Activated CD4-positive, alpha-beta T cell treated with anti-CD3 and anti-CD28 coated beads, Interleukin-2, amount 50 U/mL, for 24 hours (primary cell): ENCODE data around the gene ABHD12.

Source experiments
- DNase-seq, 2 donors: peaks; one replicate each; pipeline ENCODE4 v3.0.0-alpha.2; 2020; ENCODE audit warnings: low read depth in 1 of 2, low spot score in 1 of 2

The ABHD12 gene

DNA sequence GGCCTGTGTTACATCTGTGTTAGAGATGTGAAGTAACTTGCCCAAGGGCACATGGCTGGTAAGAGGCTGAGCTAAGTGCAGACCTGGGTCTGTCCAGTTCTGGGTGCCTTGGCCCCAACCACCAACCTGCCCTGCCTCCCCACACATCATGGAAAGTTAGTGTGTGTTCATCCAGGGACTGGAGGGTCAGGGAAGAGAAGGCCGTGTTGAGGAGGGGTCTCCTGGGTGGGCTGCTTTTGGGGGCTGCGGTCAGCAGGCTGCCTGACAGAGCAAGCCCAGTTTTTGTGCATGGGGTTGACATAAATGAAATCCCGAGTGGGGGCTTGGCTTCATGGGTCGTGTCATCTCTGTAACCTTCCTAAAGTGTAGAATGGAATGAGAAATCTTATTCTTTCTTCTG, 131.8 kb downstream of the ABHD12 start:
- no peak for DNase-seq

DNA sequence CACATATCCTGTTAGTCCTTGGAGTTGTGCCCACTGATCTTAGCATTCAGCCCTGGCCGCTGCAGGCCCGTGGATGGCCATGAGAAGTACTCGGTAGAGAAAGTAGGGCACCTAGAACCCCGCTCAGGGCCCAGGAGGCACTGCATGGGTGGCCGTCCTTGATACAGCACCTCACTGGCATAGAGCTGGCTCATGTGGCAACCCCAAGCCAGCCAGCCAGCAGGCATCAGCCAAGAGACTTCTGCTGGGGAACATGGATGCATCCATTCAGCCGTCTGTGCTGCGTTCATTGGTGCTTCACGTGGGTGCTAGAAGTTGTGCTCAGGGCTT, 132.2 kb downstream of the ABHD12 start:
- no peak for DNase-seq

DNA sequence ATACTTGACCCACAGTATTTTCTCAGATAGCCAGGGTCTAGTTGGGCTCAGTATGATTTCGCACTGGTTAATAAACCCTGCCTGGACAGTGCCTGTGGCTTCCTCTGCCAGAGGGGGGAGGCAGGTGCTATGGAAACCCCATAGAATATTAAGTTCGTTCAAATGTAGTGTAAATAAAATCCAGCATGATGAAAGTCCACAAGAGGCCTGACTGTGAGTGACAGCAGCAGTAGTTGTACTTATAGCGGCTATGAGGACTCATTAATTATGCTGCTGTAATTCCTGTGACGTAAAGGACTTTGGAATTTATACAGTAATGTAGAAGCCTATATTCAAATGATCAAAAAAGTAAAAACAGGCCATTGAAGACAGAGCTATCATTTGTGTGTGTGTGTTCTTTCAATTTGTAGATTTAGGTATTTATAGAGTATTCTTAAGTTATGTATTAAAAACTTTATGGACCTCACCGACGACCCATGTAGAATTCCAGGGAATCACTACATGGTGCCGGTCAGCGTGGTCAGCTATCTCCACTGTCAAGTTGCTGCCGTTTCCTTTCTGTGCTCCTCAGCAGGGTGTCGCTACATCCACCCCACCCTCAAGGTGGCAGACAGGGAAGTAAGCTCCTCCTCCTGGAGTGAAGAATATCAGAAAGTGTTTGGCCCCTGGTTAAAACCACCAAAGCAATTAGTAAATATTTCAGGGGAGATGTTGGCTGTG, 132.7 kb downstream of the ABHD12 start:
- no peak for DNase-seq

DNA sequence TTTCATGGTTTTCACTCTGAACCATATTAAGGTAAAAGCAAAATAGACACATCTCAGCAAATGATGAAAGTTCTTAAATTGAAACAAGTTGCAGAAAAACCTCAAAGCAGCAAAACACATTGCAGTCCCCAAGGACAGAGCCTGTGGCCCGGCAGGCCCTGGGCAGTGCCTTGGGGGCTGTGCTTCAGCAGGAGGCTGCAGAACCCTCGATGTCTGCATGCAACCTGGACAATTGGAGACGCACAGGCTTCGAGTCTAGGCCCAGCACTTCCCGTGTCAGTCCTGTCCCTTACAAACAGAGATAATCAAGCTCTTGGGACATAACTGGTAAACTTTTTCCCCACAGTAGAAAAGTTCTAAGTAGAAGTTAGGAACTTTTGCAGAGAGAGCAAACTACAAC, 133.5 kb downstream of the ABHD12 start:
- no peak for DNase-seq

DNA sequence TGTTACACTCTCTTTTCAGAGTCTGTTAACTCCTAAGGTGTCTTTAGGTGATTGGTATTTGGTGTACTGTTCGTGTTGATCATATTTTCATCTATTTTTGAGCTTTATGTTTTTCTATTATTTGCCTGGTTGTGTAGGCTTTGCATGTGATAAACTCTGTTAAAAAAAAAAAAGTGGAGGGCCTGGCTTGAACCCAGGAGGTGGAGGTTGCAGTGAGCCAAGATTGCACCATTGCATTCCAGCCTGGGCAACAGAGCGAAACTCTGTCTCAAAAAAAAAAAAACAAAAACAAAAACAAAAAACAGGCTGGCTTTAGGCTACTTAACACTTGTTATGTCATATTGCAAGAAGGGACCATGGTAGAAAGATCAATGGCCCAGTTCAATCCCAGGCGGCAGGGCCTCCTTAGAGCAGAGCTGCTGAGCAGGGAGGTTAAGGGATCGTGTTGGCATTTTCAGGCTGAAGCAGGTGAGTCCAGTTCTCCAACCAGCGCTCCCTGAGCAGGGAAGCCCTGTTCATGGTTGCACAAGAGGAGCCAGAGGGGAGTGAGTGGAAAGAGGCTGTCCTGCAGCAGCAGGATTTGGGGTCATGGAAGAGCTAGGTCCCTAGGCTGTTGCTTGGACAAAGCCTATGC, 134.3 kb downstream of the ABHD12 start:
- DNase-seq = no peak

DNA sequence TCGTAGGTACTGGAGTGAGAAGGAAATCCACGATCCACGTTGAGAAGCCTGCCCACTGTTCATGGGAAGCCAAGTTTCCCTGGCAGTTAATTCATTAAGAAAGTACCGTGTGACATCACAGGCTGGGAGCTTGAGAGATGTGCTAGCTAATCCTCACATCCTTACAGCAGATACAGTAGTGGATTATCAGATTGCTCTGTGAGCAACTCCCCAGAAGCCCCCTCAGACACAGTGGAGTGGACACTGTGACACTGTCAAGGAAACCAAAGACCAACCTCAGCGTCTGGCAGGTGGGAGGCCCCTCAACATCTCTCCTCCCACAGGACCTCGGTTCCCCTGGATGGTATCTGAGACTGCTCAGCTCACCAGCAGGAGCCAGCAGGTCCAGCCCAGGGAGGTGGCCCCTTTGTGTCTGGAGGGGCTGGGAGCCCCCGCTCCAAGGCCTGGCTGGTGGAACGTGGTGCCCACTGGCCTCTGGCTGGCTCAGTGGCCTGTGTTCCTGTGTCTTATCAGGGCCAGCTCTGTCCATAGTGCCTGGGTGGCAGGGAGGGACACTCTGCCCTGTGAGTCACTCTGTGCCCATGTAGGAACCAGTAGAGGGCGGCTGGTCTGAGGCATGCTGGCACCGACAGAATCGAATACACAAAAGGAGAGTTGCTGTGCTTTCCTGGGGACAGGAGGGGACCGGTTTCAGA, 135.5 kb downstream of the ABHD12 start:
- no peak for DNase-seq

DNA sequence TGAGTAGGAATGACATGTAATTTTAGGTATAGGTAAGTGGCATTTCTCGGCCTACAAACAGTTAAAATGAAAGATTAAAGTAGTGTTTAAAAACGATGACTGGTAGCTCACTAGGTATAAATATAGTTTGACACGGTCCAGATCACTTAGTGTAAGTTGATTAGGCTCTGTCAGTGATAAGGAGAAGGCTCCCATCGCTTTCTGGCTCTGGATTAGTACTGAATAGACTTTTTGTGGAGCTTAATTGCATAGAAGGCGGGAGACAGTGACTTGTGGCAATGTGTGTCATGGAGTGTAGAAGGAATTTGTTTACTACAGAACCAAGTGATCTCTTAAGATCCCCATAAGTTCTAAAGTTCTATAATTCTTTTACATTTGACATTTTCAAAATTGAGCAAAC, 136.1 kb downstream of the ABHD12 start:
- DNase-seq = no peak

DNA sequence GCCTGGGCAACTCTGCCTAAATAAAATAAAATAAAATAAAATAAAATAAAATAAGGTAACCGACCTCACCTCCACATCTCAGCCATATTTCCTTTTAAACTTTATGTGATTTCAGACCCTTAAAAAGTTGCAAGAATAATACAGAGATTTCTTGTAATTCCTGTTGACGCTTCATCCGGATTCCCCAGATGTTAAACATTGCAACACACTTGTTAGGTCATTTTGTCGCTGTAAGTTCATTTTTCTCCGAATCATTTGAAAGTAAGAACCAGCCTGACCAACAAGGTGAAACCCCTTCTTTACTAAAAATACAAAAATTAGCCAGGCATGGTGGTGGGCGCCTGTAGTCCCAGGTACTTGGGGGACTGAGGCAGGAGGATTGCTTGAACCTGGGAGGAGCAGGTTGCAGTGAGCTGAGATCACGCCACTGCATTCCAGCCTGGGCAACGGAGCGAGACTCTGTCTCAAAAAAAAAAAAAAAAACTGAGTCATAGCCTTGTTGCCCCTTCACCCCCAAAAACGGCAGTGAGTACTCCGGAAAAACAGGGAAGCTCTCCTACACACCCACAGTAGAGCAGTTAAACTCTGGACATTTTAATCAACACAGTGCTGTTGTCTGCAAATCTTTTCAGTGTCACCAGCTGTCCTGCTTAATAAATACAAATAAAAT, 136.9 kb downstream of the ABHD12 start:
- DNase-seq = no peak

DNA sequence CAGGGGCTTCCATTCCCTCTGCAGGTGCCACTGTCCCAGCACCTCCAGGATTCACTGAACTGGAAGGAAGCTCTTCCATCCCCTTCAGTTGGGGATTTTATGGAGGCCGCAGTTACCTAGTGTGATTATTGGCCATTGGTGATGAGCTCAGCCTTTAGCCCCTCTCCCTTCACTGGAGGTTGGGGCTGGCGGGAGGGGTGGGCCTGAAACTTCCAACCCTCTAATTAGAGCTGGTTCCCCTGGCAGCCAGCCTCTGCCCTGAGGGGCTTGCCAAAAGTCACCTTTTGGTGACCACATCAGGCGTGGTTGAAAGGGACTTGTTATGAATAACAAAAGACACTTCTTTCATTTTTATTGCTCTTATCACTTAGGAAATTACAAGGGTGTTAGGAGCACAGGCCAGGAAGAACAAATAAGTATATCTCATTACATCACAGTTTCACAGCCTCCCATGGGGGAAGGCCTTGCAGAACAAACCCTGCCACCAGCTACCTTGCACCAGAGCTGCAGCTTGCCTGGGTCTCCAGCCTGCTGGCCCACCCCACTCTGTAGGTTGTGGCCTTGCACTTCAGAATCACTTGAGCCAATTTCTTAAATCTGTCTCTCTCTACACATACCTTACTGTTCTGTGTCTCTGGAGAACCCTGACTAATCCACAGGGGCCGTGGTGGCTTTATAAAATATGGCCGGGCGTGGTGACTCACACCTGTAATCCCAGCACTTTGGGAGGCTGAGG, 137.8 kb downstream of the ABHD12 start:
- no peak for DNase-seq

DNA sequence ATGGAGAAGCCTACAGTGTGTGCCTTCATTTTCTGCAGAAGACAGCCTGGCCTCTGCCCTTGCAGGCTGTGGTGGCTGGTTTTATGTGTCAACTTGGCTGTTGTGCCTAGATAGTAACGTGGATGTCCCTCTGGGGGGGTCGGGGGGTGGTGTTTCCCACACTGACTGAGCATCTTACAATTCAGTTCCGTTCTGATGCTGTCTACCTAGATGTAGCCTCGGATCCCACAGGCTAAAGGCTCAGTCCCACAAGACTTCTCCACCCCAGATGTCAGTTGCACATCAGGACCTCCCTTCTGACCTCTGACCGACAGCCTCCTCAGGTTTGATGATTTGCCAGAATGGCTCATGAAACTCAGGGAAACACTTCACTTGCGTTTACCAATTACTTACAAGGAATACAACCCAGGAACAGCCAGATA, 138.4 kb downstream of the ABHD12 start:
- DNase-seq = no peak

DNA sequence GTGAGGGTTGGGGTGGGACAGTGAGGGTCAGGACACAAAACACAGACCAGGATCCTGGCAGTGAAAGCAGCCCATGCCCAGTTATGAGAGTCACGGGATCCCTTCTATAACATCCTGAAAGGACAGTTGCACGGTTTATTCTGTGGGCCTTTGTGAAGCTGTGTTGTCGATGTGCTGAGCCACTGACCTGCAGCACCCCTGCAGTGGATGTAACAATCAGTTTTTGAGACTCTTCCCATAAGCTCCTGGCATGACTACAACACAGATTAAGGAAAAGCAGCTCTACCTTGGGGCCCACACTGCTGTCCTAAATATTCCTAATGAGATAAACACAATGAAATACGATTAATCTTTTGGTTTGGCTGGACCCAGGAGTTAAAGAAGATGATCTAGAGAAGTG, 139.1 kb downstream of the ABHD12 start:
- DNase-seq = no peak

DNA sequence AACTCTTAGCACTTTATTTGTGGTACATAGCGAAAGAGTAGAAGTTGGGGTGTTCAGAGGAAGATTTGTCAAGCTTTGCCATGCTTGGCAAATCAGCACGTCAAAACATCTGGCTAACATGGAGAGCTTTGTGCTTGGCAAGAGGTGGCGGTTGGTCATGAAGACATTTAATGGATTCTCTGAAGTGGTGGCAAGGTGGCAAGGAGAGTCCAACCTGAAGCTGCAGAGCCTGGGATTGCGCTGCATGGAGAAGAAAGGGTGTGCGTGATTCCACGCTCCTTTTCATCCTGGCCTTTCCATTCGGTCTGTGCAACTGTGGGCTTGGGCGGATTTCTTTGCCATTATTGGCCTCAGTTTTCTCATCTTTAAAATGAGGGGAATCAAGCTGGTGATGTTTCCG, 139.6 kb downstream of the ABHD12 start:
- DNase-seq = no peak

DNA sequence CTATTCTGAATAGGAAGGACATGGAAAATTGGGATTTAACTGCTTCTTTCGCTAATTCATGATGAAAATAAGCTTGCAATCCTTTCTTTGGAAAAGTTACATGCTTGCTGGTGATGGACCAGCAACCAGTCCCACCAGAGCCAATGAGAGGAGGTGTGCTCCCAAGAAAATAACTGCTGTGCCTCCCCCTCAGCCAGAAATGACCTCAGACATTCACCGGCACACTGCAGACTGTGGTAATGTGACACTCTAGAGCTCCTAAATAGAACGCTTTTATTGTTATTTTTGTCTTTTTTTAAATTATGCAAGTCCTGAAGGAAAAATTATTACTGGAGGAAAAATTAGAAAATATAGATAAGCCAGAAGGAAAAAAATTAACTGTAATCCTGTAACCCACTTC, 140.1 kb downstream of the ABHD12 start:
- DNase-seq = no peak
